ENCODE data around the gene TSHZ2.

TSHZ2 gene

DNA sequence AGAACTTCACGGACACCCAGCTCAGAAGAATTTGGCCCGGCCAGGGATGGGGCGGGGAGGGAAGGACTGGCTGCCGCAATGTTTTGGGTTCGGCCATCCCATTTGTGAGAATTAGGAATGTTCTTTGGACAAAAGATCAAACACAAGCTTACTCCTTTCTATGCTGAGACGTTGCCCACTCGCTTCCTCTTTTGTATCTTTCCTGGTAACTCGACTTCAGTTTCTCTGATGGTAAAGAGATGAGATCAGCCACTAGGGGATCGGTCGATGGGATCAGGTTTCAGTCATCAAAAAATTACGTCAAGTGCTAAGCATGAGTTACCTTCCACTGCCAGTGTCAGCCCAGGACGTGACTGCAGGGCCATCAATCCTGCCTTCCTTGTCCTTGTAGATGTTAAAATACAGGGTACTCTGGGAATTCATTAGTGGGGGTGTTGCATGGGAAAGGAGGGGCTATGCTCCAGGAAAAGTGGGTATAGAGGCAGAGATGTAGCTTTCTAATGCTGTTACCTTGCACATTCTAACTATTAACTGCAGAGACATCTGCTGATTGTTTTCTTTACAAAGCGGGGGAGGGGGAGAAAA lies 190.2 kb downstream of the TSHZ2 start:
- no peak for DNase-seq (ENCODE audit: low read depth in 2 of 2)

DNA sequence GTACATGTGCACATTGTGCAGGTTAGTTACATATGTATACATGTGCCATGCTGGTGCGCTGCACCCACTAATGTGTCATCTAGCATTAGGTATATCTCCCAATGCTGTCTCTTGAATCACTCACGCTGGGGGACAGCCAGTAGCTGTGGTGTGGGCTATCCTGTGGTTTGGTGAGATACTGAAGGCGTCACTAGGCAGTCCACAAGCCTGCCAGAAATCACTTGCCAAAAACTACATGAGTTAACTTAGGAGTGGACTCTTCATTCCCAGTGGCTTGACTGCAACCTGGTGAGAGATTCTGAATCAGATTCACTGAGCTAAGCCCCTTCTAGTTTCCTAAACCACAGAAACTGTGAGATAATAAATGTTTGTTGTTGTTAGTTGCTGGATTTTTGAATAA lies 191.3 kb downstream of the TSHZ2 start:
- DNase-seq (ENCODE audit: low read depth in 2 of 2): no peak

GRCh38 chr20:53164072-53164471 lies 191.9 kb downstream of the TSHZ2 start:
- no peak for DNase-seq (ENCODE audit: low read depth in 2 of 2)

- DNase-seq (ENCODE audit: low read depth in 2 of 2): no peak
Measured at GRCh38 chr20:53165452-53165851, 193.3 kb downstream of the TSHZ2 start.

DNA sequence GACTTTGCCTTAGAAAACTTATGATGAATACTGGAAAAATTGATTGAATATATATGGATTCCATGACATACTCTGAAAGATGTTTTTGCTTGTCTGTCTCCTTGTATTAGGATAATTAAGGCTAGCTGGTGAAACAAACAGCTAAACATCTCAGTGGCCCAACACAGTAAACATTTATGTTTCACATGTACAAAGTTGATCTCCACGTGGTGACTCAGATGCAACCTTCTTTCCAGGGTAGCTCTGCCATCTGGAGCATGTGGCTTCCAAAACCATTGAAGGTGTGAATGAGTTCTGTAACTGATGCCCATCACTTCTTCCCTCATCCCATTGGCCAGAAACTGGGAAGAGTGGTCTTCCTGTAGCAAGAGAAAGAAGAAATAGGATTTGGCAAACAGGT lies 196.3 kb downstream of the TSHZ2 start:
- no peak for DNase-seq (ENCODE audit: low read depth in 2 of 2)

DNA sequence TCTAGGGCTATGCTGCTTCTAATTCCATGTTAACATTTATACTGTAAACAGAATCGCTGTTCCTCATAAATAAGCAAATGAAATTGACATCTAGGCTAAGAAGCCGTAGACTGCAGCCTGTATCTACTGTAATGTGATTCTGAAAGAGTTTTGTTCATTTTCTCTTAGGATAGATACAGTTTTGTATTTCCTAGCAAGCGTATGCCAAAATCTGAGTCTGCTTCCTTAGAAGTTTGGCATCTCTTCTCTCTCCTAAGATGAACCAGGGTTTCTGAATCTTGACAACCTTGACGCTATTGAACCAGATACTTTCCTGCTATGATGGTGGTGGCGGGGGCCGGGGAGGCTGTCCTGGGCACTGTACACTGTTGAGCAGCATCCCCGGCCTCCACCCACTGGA lies 198.0 kb downstream of the TSHZ2 start:
- no peak for DNase-seq (ENCODE audit: low read depth in 2 of 2)

DNA sequence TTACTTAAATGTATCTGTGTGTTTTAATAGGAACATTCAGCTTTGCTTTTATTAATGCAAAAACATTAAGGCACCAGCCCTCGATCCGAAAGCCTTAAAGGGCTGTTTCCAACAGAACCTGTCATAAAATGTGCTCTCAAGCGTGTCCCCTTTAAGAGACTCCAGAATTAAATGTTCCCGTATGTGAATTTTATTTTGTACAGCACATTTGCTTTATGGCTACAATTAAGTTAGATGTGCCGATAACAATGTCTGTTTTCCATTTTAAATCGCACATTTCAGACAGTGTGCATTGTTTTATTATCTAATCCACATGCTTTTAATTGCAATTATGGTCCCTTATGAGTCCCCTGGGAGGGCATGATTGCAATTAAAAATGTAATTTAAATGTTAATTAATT lies 198.9 kb downstream of the TSHZ2 start:
- DNase-seq (ENCODE audit: low read depth in 2 of 2): no peak

GRCh38 chr20:53174454-53174853 lies 202.3 kb downstream of the TSHZ2 start:
- no peak for DNase-seq (ENCODE audit: low read depth in 2 of 2)

GRCh38 chr20:53175135-53175780 lies 203.1 kb downstream of the TSHZ2 start:
- DNase-seq (ENCODE audit: low read depth in 2 of 2): no peak

DNA sequence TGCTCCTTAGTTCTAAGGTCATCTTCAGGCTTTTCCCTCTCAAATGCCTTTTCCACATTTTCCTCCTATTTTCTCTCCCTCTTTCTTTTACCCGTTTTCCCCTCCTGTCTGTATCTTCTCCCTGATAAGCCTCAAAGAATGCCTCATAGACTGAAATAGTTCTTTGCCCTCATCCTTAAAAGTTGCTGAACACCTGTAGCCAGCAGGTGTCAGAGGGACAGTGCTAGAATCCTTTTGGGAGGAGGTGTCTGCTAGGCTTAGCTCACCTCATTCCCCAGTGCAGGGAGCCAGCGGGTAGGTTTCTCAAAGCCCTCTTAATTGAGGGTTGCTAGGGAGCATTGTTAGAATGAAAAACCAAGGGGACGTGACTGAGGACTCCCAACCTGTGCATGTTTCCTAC lies 204.0 kb downstream of the TSHZ2 start:
- DNase-seq (ENCODE audit: low read depth in 2 of 2): no peak

GRCh38 chr20:53177687-53178086 lies 205.5 kb downstream of the TSHZ2 start:
- no peak for DNase-seq (ENCODE audit: low read depth in 2 of 2)

- no peak for DNase-seq (ENCODE audit: low read depth in 2 of 2)
Measured at GRCh38 chr20:53179749-53180148, 207.6 kb downstream of the TSHZ2 start.

GRCh38 chr20:53180928-53181362 lies 208.8 kb downstream of the TSHZ2 start:
- no peak for DNase-seq (ENCODE audit: low read depth in 2 of 2)

DNA sequence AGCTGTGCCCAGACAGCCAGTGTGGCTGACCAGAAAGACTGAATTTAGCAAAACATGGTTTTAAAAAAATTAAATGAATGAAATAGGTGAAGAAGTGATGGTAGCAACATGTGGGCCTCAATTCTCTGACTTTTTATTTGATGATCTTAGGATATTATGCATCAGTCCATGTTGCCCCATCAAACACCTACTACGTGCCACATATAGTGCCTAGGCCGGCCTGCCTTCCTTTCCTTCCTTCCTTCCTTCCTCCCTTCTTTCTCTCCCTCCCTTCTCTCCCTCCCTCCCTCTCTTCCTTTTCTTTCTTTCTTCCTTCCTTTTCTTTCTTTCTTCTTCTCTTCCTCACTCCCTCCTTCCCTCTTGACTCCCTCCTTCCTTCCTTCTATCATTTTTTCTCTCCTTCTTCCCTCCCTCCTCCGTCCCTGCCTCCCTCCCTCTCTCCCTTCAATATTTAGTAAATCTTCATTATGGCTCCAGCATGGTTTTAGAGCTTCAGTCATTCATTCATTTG lies 209.8 kb downstream of the TSHZ2 start:
- DNase-seq (ENCODE audit: low read depth in 2 of 2): no peak

GRCh38 chr20:53183181-53183580 lies 211.0 kb downstream of the TSHZ2 start:
- DNase-seq (ENCODE audit: low read depth in 2 of 2): no peak

DNA sequence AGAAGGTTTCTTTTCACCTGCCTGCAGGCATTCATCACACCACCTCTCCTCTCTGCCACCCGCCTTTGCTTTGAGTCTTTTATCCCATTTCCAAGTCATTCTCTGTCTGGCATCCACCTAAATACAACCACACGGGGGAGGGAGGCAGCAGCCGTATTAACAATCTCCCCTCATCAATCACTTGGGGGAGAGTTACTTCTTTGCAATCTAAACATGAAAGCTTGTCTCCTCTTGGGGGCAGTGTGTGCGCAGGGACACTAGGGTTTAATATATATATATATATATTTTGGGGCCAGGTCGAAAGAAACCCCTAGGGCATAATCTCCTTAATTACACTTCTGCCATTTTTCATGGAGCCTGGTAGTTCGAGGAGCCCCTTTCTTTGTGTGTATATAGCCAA lies 214.5 kb downstream of the TSHZ2 start:
- no peak for DNase-seq (ENCODE audit: low read depth in 2 of 2)

DNA sequence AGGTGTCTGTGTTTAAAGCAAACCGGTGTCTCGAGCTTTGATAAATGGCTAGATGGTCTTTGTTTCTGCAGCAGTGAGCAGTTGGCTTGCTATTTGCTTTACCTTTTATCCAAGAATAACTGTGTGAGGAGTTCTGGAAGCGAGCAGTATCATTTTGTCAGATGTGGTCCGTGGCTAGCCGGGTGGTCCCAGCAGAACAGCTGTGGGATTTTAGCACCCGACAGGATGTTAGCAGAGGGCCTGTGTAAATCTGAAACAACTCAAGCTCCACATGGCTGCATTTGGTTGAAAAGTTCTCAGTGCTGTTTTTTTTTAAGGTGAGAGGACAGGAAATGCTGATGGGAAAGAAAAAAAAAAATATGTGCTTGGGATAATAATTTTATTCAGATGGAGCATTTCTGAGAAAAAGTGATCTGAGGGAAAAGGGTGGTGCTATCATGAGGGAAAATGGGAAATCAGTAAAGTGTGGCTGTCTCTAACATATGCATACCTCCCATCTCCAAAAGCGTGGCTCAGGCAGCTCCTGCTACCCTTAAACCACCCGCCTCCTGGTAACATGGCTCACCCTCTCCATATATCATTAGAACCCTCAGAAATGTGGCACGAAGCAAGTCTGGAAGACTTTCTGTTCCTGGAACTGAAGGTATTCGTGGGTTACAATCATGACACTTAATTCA lies 215.4 kb downstream of the TSHZ2 start:
- no peak for DNase-seq (ENCODE audit: low read depth in 2 of 2)

DNA sequence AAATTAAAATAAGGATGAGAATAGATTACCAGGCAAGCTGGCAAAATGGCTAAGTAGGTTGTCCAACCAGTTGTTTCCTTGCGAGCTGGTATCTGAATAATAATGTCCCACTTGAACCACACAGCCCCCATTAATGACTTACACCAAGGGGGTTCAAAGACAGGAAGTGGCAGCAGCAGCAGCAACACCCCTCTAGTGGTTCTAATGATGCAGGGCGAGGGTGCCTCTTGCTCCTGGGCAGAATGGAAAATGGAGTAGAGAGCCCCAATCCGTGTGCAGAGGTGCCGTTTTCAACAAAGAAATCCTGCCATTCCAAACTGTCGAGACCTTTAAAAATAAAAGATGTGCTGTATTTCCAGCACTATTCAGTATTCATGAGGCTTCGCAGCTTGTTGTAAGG lies 218.1 kb downstream of the TSHZ2 start:
- no peak for DNase-seq (ENCODE audit: low read depth in 2 of 2)

DNA sequence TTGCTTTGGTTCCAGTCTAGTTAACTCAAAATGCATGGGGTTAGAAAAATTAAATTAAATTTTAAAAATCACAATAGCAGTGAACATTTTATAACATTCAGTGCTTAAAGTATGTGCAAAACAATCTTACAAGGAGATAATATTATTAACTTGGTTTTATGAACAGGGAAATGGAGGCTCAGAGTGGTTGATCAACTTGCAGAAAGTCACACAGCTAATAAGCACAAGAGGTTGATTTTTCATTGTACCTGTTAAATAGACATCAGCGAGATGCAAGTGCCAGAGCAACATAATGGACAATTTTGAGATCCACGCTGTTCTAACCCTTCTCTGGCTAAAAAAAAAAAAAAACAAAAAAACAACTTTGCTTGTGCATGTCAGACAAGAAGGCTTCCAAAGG lies 219.8 kb downstream of the TSHZ2 start:
- DNase-seq (ENCODE audit: low read depth in 2 of 2): no peak

GRCh38 chr20:53194306-53195290 lies 222.4 kb downstream of the TSHZ2 start:
- no peak for DNase-seq (ENCODE audit: low read depth in 2 of 2)

- DNase-seq (ENCODE audit: low read depth in 2 of 2): no peak
Measured at GRCh38 chr20:53195876-53196610, 223.9 kb downstream of the TSHZ2 start.

Measured in stimulated activated CD4-positive, alpha-beta T cell treated with anti-CD3 and anti-CD28 coated beads, Interleukin-1b, Interleukin-23, amount 100 ng/mL, for 4 hours (primary cell).